ENCODE measurements around the gene ASTN2. TPM values are rescaled to one million over a fixed set of nuclear protein-coding genes. Genes with fewer than 3 reads are reported as not detected.

ASTN2 gene
- total RNA-seq, 1 donor from 2014 or later: 0.53 TPM

- DNase-seq (ENCODE audit: low read depth): no peak
- Histone ChIP-seq H3K36me3 (ENCODE audit: control insufficient read depth, insufficient read depth, low read length) (no peaks in the 10 kb centered on the region), H3K4me3 (ENCODE audit: low read depth, low read length) (no peak overlapping the region), H3K27me3 (ENCODE audit: control insufficient read depth, insufficient read depth, low read length) (no peaks in the 10 kb centered on the region)
- FAIRE-seq: no peak
- TF ChIP-seq CTCF (IDR thresholded peaks at IDR 0.05; ENCODE audit: insufficient read depth, low read length, severe bottlenecking): no peak
Measured at GRCh38 chr9:116555119-116555518, 859.7 kb downstream of the ASTN2 start.

- DNase-seq (ENCODE audit: low read depth): peak; percentile 74
- TF ChIP-seq CTCF (IDR thresholded peaks at IDR 0.05; ENCODE audit: insufficient read depth, low read length, severe bottlenecking): no peak
- no peak for FAIRE-seq
Measured at GRCh38 chr9:116550696-116551436, 864.0 kb downstream of the ASTN2 start.

GRCh38 chr9:116549786-116550660 is 864.8 kb downstream of the ASTN2 start:
- no peak for TF ChIP-seq CTCF (IDR thresholded peaks at IDR 0.05; ENCODE audit: insufficient read depth, low read length, severe bottlenecking)
- no peaks in the 10 kb centered on the region for H3K27me3 ChIP-seq (ENCODE audit: control insufficient read depth, insufficient read depth, low read length)
- FAIRE-seq (no peak), DNase-seq (ENCODE audit: low read depth) (no peak)
- no peaks in the 10 kb centered on the region for H3K36me3 ChIP-seq (ENCODE audit: control insufficient read depth, insufficient read depth, low read length)
- H3K4me3 ChIP-seq (ENCODE audit: low read depth, low read length): no peak overlapping the region

More at GRCh38 chr9:116550696-116551436, 864.0 kb downstream of the ASTN2 start:
- H3K27me3 ChIP-seq (ENCODE audit: control insufficient read depth, insufficient read depth, low read length): no peaks in the 10 kb centered on the region
- H3K4me3 ChIP-seq (ENCODE audit: low read depth, low read length): no peak overlapping the region
- H3K36me3 ChIP-seq (ENCODE audit: control insufficient read depth, insufficient read depth, low read length): no peaks in the 10 kb centered on the region

- Histone ChIP-seq H3K4me3 (ENCODE audit: low read depth, low read length) (no peak overlapping the region), H3K27me3 (ENCODE audit: control insufficient read depth, insufficient read depth, low read length) (no peaks in the 10 kb centered on the region), H3K36me3 (ENCODE audit: control insufficient read depth, insufficient read depth, low read length) (no peaks in the 10 kb centered on the region)
- FAIRE-seq (peak; percentile 43), DNase-seq (ENCODE audit: low read depth) (peak; percentile 96)
- no peak for TF ChIP-seq CTCF (IDR thresholded peaks at IDR 0.05; ENCODE audit: insufficient read depth, low read length, severe bottlenecking)
Measured at GRCh38 chr9:116549061-116549664, 865.7 kb downstream of the ASTN2 start.

- H3K4me3 ChIP-seq (ENCODE audit: low read depth, low read length): no peak overlapping the region
- no peaks in the 10 kb centered on the region for H3K27me3 ChIP-seq (ENCODE audit: control insufficient read depth, insufficient read depth, low read length)
- TF ChIP-seq CTCF (IDR thresholded peaks at IDR 0.05; ENCODE audit: insufficient read depth, low read length, severe bottlenecking): no peak
- DNase-seq (ENCODE audit: low read depth): no peak
- H3K36me3 ChIP-seq (ENCODE audit: control insufficient read depth, insufficient read depth, low read length): no peaks in the 10 kb centered on the region
- no peak for FAIRE-seq
Measured at GRCh38 chr9:116547729-116548426, 867.0 kb downstream of the ASTN2 start.

Measured in bronchial epithelial cell (primary cell).